ENCODE results near the gene KRTAP2-3. TPM values are rescaled to one million over a fixed set of nuclear protein-coding genes. Genes with fewer than 3 reads are reported as not detected.
"Not testable (repeated sequence)": the region's sequence is repeated elsewhere in the genome, so short reads cannot be mapped to it uniquely, and the experiment has no call there.

Gene KRTAP2-3
- total and polyA plus RNA-seq, 12 donors, result not detected

- intact Hi-C loops (cut with DNase I), result no loop called here
- TF ChIP-seq, protein P1, sequence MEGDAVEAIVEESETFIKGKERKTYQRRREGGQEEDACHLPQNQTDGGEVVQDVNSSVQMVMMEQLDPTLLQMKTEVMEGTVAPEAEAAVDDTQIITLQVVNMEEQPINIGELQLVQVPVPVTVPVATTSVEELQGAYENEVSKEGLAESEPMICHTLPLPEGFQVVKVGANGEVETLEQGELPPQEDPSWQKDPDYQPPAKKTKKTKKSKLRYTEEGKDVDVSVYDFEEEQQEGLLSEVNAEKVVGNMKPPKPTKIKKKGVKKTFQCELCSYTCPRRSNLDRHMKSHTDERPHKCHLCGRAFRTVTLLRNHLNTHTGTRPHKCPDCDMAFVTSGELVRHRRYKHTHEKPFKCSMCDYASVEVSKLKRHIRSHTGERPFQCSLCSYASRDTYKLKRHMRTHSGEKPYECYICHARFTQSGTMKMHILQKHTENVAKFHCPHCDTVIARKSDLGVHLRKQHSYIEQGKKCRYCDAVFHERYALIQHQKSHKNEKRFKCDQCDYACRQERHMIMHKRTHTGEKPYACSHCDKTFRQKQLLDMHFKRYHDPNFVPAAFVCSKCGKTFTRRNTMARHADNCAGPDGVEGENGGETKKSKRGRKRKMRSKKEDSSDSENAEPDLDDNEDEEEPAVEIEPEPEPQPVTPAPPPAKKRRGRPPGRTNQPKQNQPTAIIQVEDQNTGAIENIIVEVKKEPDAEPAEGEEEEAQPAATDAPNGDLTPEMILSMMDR (IDR thresholded peaks at IDR 0.05), result no peak
- Histone ChIP-seq H3K36me3 (replicated peaks in 1 of 2) (no peaks in the 10 kb centered on the region), H3K4me3 (no peak overlapping the region), H3K27me3 (no peaks in the 10 kb centered on the region), H3K4me1 (replicated peaks in 1 of 2) (no peaks in the 10 kb centered on the region), H3K9me3 (replicated peaks in 1 of 3) (no peaks in the 10 kb centered on the region), H3K27ac (no peak overlapping the region)
- no peak for DNase-seq
Observed at GRCh38 chr17:41067281-41067680, 7.4 kb upstream of the KRTAP2-3 start.

DNA sequence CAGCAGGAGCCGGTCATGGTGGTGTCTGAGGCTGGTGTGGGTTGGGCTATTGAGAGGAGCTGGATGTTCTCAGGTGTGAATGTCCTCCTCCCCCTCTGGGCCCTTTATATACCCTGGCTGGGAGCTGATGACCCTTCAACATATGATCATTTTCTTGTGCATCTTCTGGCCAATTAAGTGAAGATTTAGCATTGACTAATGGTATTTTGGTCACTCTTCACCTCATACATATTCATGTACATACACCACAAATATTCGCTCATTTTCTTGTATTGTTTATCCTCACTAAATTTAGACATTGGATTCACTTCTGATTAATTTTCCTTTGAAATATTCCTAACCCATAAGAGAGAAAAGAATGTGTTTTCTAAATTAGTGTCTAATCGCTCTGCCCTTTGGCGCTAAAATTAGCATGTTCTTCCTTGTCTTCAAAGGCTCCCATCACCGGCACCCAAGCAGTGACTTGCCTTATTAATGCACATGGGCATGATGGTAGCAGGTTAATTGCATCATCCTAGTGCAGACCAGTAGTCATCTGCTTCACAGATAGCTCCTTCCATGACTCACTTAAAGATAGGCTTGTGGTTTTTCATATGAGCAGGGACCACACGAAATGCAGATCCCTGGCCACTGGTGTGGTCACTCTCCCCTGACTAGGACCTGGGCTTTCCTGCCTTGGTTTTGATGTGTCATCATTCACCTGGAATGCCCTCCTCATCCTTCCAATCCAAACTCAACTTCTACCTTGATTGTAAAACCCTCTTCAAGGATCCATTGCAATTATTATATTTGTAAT lies 6.1 kb upstream of the KRTAP2-3 start, which contains the start of gene KRTAP2-4:
TSS of gene KRTAP2-4 (minus strand) at position 51 of the 796 bp plus-strand sequence. CDS start at position 17, 34 bp downstream.
- H3K4me1 ChIP-seq (replicated peaks in 1 of 2), result no peaks in the 10 kb centered on the region
- intact Hi-C loops (cut with DNase I), result no loop called here
- WGBS, 4 donors, result 86 to 94% (median 88%) methylated on average over 5 to 6 of the region's 6 CpGs
- no peak for DNase-seq
- no peaks in the 10 kb centered on the region for H3K36me3 ChIP-seq (replicated peaks in 1 of 2)
- no peak for TF ChIP-seq POLR2A (IDR thresholded peaks at IDR 0.05)
- TF ChIP-seq, protein P1 (IDR thresholded peaks at IDR 0.05), result no peak
- H3K4me3 ChIP-seq, result no peak within 1 kb of the TSS
- H3K27me3 ChIP-seq, result no peaks in the 10 kb centered on the region
- H3K9me3 ChIP-seq (replicated peaks in 1 of 3), result no peaks in the 10 kb centered on the region
- no peak within 1 kb of the TSS for H3K27ac ChIP-seq

- WGBS, 4 donors, result 66 to 88% (median 72%) methylated on average over 7 of the region's 16 CpGs
- H3K9me3 ChIP-seq (replicated peaks in 1 of 3); intact Hi-C loops (cut with DNase I); DNase-seq; H3K36me3 ChIP-seq (replicated peaks in 1 of 2); H3K4me3 ChIP-seq; H3K4me1 ChIP-seq (replicated peaks in 1 of 2); H3K27me3 ChIP-seq; H3K27ac ChIP-seq: not testable (repeated sequence)
Observed at GRCh38 chr17:41065016-41065689, 5.2 kb upstream of the KRTAP2-3 start.

DNA sequence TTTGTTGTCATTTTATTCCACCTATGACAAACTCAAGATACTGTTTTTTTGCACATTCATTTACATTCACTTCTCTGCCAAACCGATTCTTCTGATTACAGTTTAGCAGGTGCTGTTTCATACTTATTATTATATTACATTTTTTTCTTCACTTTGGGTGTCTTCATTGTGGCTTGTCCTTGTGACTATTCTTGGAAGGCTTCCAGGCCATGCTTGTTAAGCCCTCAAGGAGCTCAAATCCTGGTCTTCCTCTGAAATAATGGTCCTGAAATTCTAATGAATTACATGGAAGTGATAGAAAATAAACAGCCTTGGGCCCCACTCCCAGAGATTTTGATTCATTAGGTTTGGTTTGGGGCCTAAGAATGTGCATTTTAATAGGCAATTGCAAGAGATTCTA lies 4.4 kb upstream of the KRTAP2-3 start:
- WGBS, 4 donors, result 81 to 89% (median 86%) methylated on average over 1 of the region's 1 CpG
- H3K4me3 ChIP-seq, result no peak overlapping the region
- H3K27me3 ChIP-seq, result no peaks in the 10 kb centered on the region
- H3K9me3 ChIP-seq (replicated peaks in 1 of 3), result no peaks in the 10 kb centered on the region
- intact Hi-C loops (cut with DNase I), result no loop called here
- no peaks in the 10 kb centered on the region for H3K36me3 ChIP-seq (replicated peaks in 1 of 2)
- DNase-seq, result no peak
- no peak overlapping the region for H3K27ac ChIP-seq
- H3K4me1 ChIP-seq (replicated peaks in 1 of 2), result no peaks in the 10 kb centered on the region
- TF ChIP-seq, protein P1 (IDR thresholded peaks at IDR 0.05), result no peak
